GM12892 (cell line): ENCODE results near the gene TMEM184A.

Experiments used
- POLR2A ChIP-seq: IDR thresholded peaks from 2 replicates; pipeline ENCODE4 v1.6.1; 2011; ENCODE audit warnings: low read depth, low read length, control low read depth
- POLR2AphosphoS5 ChIP-seq: IDR thresholded peaks from 2 replicates; pipeline ENCODE4 v1.6.1; 2011; ENCODE audit warnings: low read depth, low read length, control low read depth
- TAF1 ChIP-seq: IDR thresholded peaks from 2 replicates; pipeline ENCODE4 v1.6.1; 2011; ENCODE audit warnings: low read depth, mild to moderate bottlenecking, control low read depth, low read length, borderline replicate concordance

DNA sequence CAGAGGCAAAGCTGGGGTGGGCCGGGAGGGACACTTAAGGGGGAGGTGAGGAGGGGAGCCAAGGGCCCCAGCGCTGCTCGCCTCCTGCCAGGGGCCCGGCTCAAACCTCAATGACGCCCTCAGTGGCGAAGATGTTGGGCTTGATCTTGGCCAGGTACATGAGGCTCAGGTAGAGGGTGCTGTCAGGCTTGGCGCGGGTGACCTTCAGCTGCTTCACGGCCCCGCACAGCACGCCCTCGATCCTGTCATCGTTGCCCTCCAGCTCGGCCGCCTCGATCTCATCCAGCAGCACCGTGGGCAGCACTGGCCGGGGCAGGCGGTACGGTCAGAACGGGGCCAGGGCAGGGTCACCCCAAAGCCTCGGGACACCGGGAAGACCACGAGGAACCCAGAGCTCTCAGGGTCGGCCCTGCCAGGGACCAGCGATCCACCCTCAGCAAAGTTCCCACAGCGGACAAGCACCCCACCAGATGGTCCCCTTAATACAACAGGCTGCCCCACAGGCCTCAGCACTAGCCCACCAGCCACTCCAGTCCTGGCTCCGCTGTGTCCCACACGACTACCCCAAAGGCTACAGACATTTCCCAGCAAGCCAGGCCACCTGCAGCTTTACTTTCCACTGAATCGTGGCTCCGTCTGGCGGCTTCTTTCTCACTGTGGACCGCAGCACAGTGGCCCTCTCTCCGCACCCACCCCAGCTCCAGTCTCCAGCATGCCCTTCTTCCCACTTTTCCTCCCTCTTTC is 55.8 kb downstream of the TMEM184A start:
- no peak for TF ChIP-seq POLR2A
- no peak for TF ChIP-seq TAF1
- TF ChIP-seq POLR2AphosphoS5 = no peak
